Pulmonary artery endothelial cell (primary cell): Measurements from ENCODE around the gene PLCB4. TPM values are rescaled to one million over a fixed set of nuclear protein-coding genes. Genes with fewer than 3 reads are reported as not detected.

Source experiments
- DNase-seq: peaks from one replicate; pipeline ENCODE4 v3.0.0-alpha.2; 2011; ENCODE audit warnings: low read depth, low spot score
- total RNA-seq: library from RNA; depleted of rRNA; stranded (reverse); fragments of >200 nt; gene quantifications from 2 replicates; pipeline ENCODE4 v1.2.3, GENCODE V29; 2014

Gene PLCB4
- total RNA-seq, 1 donor from 2014 or later = 1.3 TPM

- DNase-seq = no peak
Observed at GRCh38 chr20:9059931-9060330, 9.0 kb upstream of the PLCB4 start.

GRCh38 chr20:9061434-9061833, 7.5 kb upstream of the PLCB4 start:
- no peak for DNase-seq

GRCh38 chr20:9062066-9062465, 6.8 kb upstream of the PLCB4 start:
- DNase-seq = no peak

- DNase-seq = no peak
Observed at GRCh38 chr20:9066191-9066590, 2.7 kb upstream of the PLCB4 start.

GRCh38 chr20:9068233-9068801, 570 bp upstream of the PLCB4 start:
- no peak for DNase-seq

GRCh38 chr20:9070304-9070703, 1.4 kb downstream of the PLCB4 start:
- DNase-seq = no peak

- DNase-seq = no peak
Observed at GRCh38 chr20:9071976-9072726, 3.3 kb downstream of the PLCB4 start.

- DNase-seq = no peak
Observed at GRCh38 chr20:9072861-9073500, 4.1 kb downstream of the PLCB4 start.

- DNase-seq = no peak
Observed at GRCh38 chr20:9075264-9076095, 6.6 kb downstream of the PLCB4 start.

GRCh38 chr20:9076440-9076839, 7.6 kb downstream of the PLCB4 start:
- no peak for DNase-seq

- DNase-seq = no peak
Observed at GRCh38 chr20:9078826-9079731, 10.2 kb downstream of the PLCB4 start.

- no peak for DNase-seq
Observed at GRCh38 chr20:9081423-9081966, 12.6 kb downstream of the PLCB4 start.

- DNase-seq = no peak
Observed at GRCh38 chr20:9082741-9083140, 13.9 kb downstream of the PLCB4 start.

- no peak for DNase-seq
Observed at GRCh38 chr20:9087531-9088217, 18.8 kb downstream of the PLCB4 start.

- DNase-seq = no peak
Observed at GRCh38 chr20:9088556-9088955, 19.7 kb downstream of the PLCB4 start.

GRCh38 chr20:9092113-9092512, 23.2 kb downstream of the PLCB4 start:
- DNase-seq = no peak

GRCh38 chr20:9092655-9093054, 23.8 kb downstream of the PLCB4 start:
- no peak for DNase-seq

- no peak for DNase-seq
Observed at GRCh38 chr20:9093218-9093957, 24.5 kb downstream of the PLCB4 start.

- no peak for DNase-seq
Observed at GRCh38 chr20:9099372-9099771, 30.5 kb downstream of the PLCB4 start.
